Osteoblast (primary cell): ENCODE results near the gene AHDC1. TPM values are rescaled to one million over a fixed set of nuclear protein-coding genes. Genes with fewer than 3 reads are reported as not detected.

Source experiments
- DNase-seq: peaks from one replicate; pipeline ENCODE4 v3.0.0; 2011; ENCODE audit warnings: low spot score, mixed read lengths; ENCODE audit not compliant: insufficient read length; ENCODE audit errors: missing footprints
- H2AFZ ChIP-seq: 2 replicates; pipeline ENCODE4 v1.6.0; 2011; ENCODE audit warnings: mild to moderate bottlenecking, low read length
- H3K27ac ChIP-seq: 2 replicates; pipeline ENCODE4 v1.5.1; 2011; ENCODE audit warnings: mild to moderate bottlenecking, low read depth, low read length, moderate library complexity
- H3K27me3 ChIP-seq: 2 replicates; pipeline ENCODE4 v1.6.0; 2012; ENCODE audit warnings: mild to moderate bottlenecking, control low read depth, inconsistent platforms, low read length, moderate library complexity; ENCODE audit not compliant: insufficient read depth
- H3K36me3 ChIP-seq: 2 replicates; pipeline ENCODE4 v1.5.1; 2011; ENCODE audit warnings: mild to moderate bottlenecking, low read length, control low read depth, moderate library complexity; ENCODE audit not compliant: insufficient read depth
- H3K4me1 ChIP-seq: 2 replicates; pipeline ENCODE4 v1.5.1; 2011; ENCODE audit warnings: mild to moderate bottlenecking, low read length, control low read depth, moderate library complexity; ENCODE audit not compliant: insufficient read depth
- H3K4me2 ChIP-seq: 2 replicates; pipeline ENCODE4 v1.6.0; 2011; ENCODE audit warnings: mild to moderate bottlenecking, low read length; ENCODE audit not compliant: insufficient read depth
- H3K4me3 ChIP-seq: fragments of 200-600 bp; sonication (generic); 3 replicates; pipeline ENCODE4 v1.5.1; 2012; ENCODE audit warnings: mild to moderate bottlenecking, low read length, inconsistent platforms; ENCODE audit not compliant: insufficient read depth
- H3K79me2 ChIP-seq: 2 replicates; pipeline ENCODE4 v1.6.0; 2012; ENCODE audit warnings: mild to moderate bottlenecking, low read length, control low read depth, inconsistent platforms; ENCODE audit not compliant: insufficient read depth
- H3K9me3 ChIP-seq: 2 replicates; pipeline ENCODE4 v1.5.1; 2011; ENCODE audit warnings: low read depth, low read length, control low read depth
- H4K20me1 ChIP-seq: 2 replicates; pipeline ENCODE4 v1.6.0; 2012; ENCODE audit warnings: mild to moderate bottlenecking, low read length, control low read depth; ENCODE audit not compliant: insufficient read depth
- CTCF ChIP-seq: IDR thresholded peaks from 2 replicates; pipeline ENCODE4 v1.5.1; 2011; ENCODE audit warnings: mild to moderate bottlenecking, low read depth, low read length, moderate library complexity; ENCODE audit errors: extremely low read depth
- total RNA-seq: library from RNA; depleted of rRNA; stranded (reverse); fragments of >200 nt; gene quantifications from 2 replicates; pipeline ENCODE4 v1.2.3, GENCODE V29; 2012

The AHDC1 gene
- total RNA-seq, 1 donor = 11.2 TPM

- no peak overlapping the region for H3K4me2 ChIP-seq
- DNase-seq = peak; percentile 73
- peaks cover 18% of the 10 kb centered on the region for H3K4me1 ChIP-seq
- no peak overlapping the region for H3K4me3 ChIP-seq
- H3K9me3 ChIP-seq = no peaks in the 10 kb centered on the region
- H3K27me3 ChIP-seq = no peaks in the 10 kb centered on the region
- H4K20me1 ChIP-seq = no peaks in the 10 kb centered on the region
- H3K79me2 ChIP-seq = no peaks in the 10 kb centered on the region
- H3K27ac ChIP-seq = no peak overlapping the region
- no peak overlapping the region for H2AFZ ChIP-seq
- peak; percentile 5 for TF ChIP-seq CTCF
- no peaks in the 10 kb centered on the region for H3K36me3 ChIP-seq
These were observed 95.8 kb downstream of the AHDC1 start for GRCh38 chr1:27507960-27508665.

- H4K20me1 ChIP-seq = no peaks in the 10 kb centered on the region
- no peak overlapping the region for H3K4me2 ChIP-seq
- no peaks in the 10 kb centered on the region for H3K27me3 ChIP-seq
- no peak overlapping the region for H2AFZ ChIP-seq
- H3K4me3 ChIP-seq = no peak overlapping the region
- peaks cover 18% of the 10 kb centered on the region for H3K4me1 ChIP-seq
- peak; percentile 11 for DNase-seq
- H3K27ac ChIP-seq = no peak overlapping the region
- H3K36me3 ChIP-seq = no peaks in the 10 kb centered on the region
- no peak for TF ChIP-seq CTCF
- H3K9me3 ChIP-seq = no peaks in the 10 kb centered on the region
- H3K79me2 ChIP-seq = no peaks in the 10 kb centered on the region
These were observed 97.2 kb downstream of the AHDC1 start for GRCh38 chr1:27506703-27507102.

- Histone ChIP-seq H3K79me2 (no peaks in the 10 kb centered on the region), H3K9me3 (no peaks in the 10 kb centered on the region), H2AFZ (peak overlapping the region; percentile 77), H3K4me3 (no peak overlapping the region), H3K27me3 (no peaks in the 10 kb centered on the region), H3K4me2 (no peak overlapping the region), H4K20me1 (no peaks in the 10 kb centered on the region), H3K4me1 (peaks cover 18% of the 10 kb centered on the region), H3K27ac (peak overlapping the region; percentile 58), H3K36me3 (no peaks in the 10 kb centered on the region)
- no peak for DNase-seq
- no peak for TF ChIP-seq CTCF
These were observed 98.6 kb downstream of the AHDC1 start for GRCh38 chr1:27505420-27505680.

- H3K36me3 ChIP-seq = no peaks in the 10 kb centered on the region
- TF ChIP-seq CTCF = no peak
- peak overlapping the region; percentile 58 for H3K27ac ChIP-seq
- no peaks in the 10 kb centered on the region for H3K79me2 ChIP-seq
- no peaks in the 10 kb centered on the region for H4K20me1 ChIP-seq
- H3K4me2 ChIP-seq = peak overlapping the region; percentile 3
- no peaks in the 10 kb centered on the region for H3K27me3 ChIP-seq
- H3K9me3 ChIP-seq = no peaks in the 10 kb centered on the region
- peak overlapping the region; percentile 77 for H2AFZ ChIP-seq
- H3K4me1 ChIP-seq = peaks cover 18% of the 10 kb centered on the region
- DNase-seq = peak; percentile 94
- H3K4me3 ChIP-seq = no peak overlapping the region
These were observed 99.1 kb downstream of the AHDC1 start for GRCh38 chr1:27504588-27505419.
